Measurements from ENCODE around the gene TTLL9.
A peak's percentile ranks its signal among the peaks of the same experiment; 100 is the strongest.
"Not testable (repeated sequence)": the region's sequence is repeated elsewhere in the genome, so short reads cannot be mapped to it uniquely, and the experiment has no call there.

The TTLL9 gene

GRCh38 chr20:31869942-31870725 lies at the start of gene TTLL9, which contains the start of gene DUSP15:
TTLL9 (plus strand) TSS chr20:31870634; CDS start chr20:31871127, 493 bp downstream.
DUSP15 (minus strand) TSS chr20:31870527; CDS start chr20:31870337, 190 bp downstream.
- no peak for DNase-seq

GRCh38 chr20:31821427-31821826 lies 49.0 kb upstream of the TTLL9 start:
- DNase-seq = no peak

GRCh38 chr20:31822421-31823330 lies 47.8 kb upstream of the TTLL9 start:
- DNase-seq = no peak

GRCh38 chr20:31823360-31824124 lies 46.9 kb upstream of the TTLL9 start:
- DNase-seq = no peak

- DNase-seq = no peak
These were observed 46.3 kb upstream of the TTLL9 start for GRCh38 chr20:31824125-31824485.

- no peak for DNase-seq
These were observed 45.7 kb upstream of the TTLL9 start for GRCh38 chr20:31824554-31825313.

GRCh38 chr20:31826074-31826473 lies 44.4 kb upstream of the TTLL9 start:
- no peak for DNase-seq

GRCh38 chr20:31827059-31827458 lies 43.4 kb upstream of the TTLL9 start:
- DNase-seq = no peak

- DNase-seq = not testable (repeated sequence)
These were observed 42.4 kb upstream of the TTLL9 start for GRCh38 chr20:31828016-31828415.

- no peak for DNase-seq
These were observed 40.7 kb upstream of the TTLL9 start for GRCh38 chr20:31829731-31830130.

GRCh38 chr20:31830406-31830981 lies 39.9 kb upstream of the TTLL9 start:
- DNase-seq = no peak

- DNase-seq = no peak
These were observed 39.2 kb upstream of the TTLL9 start for GRCh38 chr20:31831211-31831610.

GRCh38 chr20:31831771-31832306 lies 38.6 kb upstream of the TTLL9 start:
- no peak for DNase-seq

GRCh38 chr20:31833130-31833930 lies 37.1 kb upstream of the TTLL9 start:
- no peak for DNase-seq

GRCh38 chr20:31833931-31834521 lies 36.4 kb upstream of the TTLL9 start:
- DNase-seq = no peak

- DNase-seq = no peak
These were observed 34.9 kb upstream of the TTLL9 start for GRCh38 chr20:31835554-31835953.

GRCh38 chr20:31835977-31836852 lies 34.2 kb upstream of the TTLL9 start:
- DNase-seq = peak; percentile 54

- DNase-seq = no peak
These were observed 33.4 kb upstream of the TTLL9 start for GRCh38 chr20:31836853-31837608.

Data from amniotic stem cell (primary cell).